HAP-1 (cell line): ENCODE measurements around the gene SUCNR1.

Source experiments
- DNase-seq, 2 experiments: peaks; one replicate each; pipeline ENCODE4 v3.0.0-alpha.2; 2016 to 2020; ENCODE audit warnings: low spot score in 2 of 2
- H3K27me3 ChIP-seq: fragments of 250-450 bp; sonication (Bioruptor Pico); 2 replicates; pipeline ENCODE4 v1.5.1; 2020; ENCODE audit warnings: low read depth, mild to moderate bottlenecking, moderate library complexity
- H3K36me3 ChIP-seq: fragments of 250-450 bp; sonication (Bioruptor Pico); replicated peaks from 2 replicates; pipeline ENCODE4 v1.5.1; 2020; ENCODE audit warnings: mild to moderate bottlenecking
- H3K4me1 ChIP-seq: fragments of 250-450 bp; sonication (Bioruptor Pico); 2 replicates; pipeline ENCODE4 v1.5.1; 2020; ENCODE audit warnings: mild to moderate bottlenecking
- H3K4me3 ChIP-seq: fragments of 250-450 bp; sonication (Bioruptor Pico); 2 replicates; pipeline ENCODE4 v1.5.1; 2020; ENCODE audit warnings: mild to moderate bottlenecking, moderate library complexity
- H3K9me3 ChIP-seq: fragments of 250-450 bp; sonication (Bioruptor Pico); 2 replicates; pipeline ENCODE4 v1.5.1; 2020; ENCODE audit warnings: mild to moderate bottlenecking, moderate library complexity
- in situ Hi-C: fragments of 300-500 bp; cut with MboI; formaldehyde crosslinking; loops from 3 replicates; pipeline ENCODE4 v1.14.3; 2020; ENCODE audit warnings: low sequenced_read_pairs, inconsistent platforms, mixed read lengths

The SUCNR1 gene

DNA sequence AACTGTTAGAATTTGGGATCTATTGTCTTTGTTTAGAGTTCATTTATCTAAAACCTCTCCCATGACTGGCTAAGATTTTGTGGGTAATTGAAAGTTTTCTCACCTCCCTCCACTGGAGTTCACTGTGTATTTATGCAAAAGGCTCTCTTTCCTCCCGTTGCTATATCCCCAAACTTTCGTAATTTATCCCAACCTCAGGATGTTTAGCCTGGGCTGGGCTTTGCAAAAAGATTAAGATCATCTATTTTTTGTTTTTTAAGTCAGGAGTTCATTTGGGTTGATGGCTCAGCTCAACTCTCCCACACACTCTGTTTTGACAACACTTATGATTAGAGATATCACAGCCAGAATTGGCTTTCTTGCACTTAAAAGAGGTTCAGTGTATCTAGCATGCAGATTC, 27.0 kb downstream of the SUCNR1 start:
- Histone ChIP-seq H3K4me1 (no peaks in the 10 kb centered on the region), H3K4me3 (no peak overlapping the region), H3K36me3 (no peaks in the 10 kb centered on the region), H3K9me3 (no peaks in the 10 kb centered on the region), H3K27me3 (no peaks in the 10 kb centered on the region)
- DNase-seq: no peak
- in situ Hi-C loops: no loop called here

DNA sequence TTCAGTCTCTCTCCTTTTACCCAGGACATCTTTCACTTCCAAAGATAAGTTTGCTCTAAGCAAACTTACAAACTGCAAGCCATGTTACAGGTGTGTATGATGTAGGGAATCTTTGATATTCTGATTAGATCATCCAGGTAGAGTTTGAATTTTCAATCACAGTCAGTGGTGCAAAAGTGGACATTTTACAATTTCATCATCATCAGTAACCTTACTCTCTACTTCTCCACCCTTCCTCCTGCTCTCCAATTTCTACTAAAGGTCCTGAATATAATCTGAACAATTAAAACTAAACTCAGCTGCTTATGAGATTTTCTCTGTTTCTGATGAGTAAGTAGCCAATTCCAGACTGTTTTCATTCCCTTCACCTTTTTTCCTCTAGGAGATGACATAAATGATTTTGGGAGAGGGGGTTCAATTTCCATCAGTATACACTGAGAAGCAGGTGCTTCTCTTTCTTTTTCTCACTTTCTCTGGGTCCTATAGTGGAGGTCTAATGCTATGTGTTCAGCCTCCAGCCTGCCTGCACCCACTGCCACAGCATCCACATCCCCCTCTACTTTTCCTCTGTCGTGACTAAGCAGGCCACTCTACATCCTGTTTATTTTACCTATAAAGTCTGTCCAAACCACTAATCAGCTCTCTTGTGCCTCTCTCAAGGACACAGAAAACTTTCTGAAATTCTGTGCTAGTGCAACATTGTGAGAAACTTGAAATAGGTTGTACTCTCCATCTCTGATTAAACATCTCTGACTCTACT, 27.6 kb downstream of the SUCNR1 start:
- H3K4me1 ChIP-seq: no peaks in the 10 kb centered on the region
- H3K27me3 ChIP-seq: no peaks in the 10 kb centered on the region
- no peak overlapping the region for H3K4me3 ChIP-seq
- H3K36me3 ChIP-seq: no peaks in the 10 kb centered on the region
- in situ Hi-C loops: no loop called here
- H3K9me3 ChIP-seq: no peaks in the 10 kb centered on the region
- no peak for DNase-seq

DNA sequence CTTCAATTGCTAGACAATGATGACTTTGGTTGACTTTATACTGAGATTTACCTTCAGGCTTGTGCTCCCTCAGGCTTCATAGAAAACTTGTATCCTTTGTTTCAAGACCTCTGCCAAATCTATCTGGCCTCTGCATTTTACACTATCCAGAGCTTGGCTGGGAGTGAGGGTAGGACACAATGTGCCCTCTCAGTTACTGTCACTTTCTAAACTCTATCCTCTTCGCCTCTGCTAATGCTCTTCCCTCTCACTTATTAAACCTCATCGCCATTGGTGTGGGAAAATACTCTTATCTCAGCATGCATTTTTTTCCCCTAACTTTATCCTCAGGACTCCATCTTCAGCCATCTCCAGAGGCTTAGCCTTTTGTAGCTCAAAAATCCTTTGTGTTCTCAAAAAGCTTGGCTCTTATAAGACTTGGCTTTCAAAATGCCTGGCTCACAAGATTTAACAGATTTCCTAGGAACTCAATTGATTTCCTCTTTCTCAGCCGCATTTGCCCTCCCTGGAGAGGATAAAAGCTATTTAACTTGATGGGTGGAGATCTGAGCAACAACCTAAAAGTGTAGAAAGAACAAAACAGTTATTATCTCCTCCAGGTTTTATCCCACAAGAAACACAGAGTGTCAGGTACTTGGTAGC, 28.3 kb downstream of the SUCNR1 start:
- in situ Hi-C loops: no loop called here
- no peaks in the 10 kb centered on the region for H3K4me1 ChIP-seq
- no peaks in the 10 kb centered on the region for H3K9me3 ChIP-seq
- no peaks in the 10 kb centered on the region for H3K27me3 ChIP-seq
- H3K36me3 ChIP-seq: no peaks in the 10 kb centered on the region
- no peak for DNase-seq
- no peak overlapping the region for H3K4me3 ChIP-seq

DNA sequence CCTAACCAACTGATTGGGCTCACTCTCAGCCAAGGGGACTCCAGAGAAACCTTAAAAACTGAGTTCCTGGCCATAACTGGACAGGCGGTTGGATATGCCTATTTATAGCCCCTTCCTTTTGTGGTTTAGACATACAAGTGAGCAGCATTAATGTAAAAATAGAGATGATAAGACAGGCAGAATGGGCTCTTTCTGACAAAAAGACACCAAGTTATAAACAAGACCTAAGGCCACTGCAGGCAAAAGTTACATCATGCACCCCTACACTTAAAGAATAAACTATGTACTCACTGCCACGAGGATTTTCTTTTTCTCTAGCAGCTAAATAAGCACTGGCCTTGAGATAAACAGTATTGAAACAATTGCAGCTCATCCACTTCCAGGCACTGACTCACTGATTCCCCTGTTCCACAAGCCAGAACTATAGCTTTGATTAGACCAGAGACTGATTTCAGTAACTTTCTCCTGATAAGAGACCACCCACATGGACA, 30.1 kb downstream of the SUCNR1 start:
- no peaks in the 10 kb centered on the region for H3K9me3 ChIP-seq
- in situ Hi-C loops: no loop called here
- H3K4me3 ChIP-seq: no peak overlapping the region
- no peaks in the 10 kb centered on the region for H3K27me3 ChIP-seq
- H3K36me3 ChIP-seq: no peaks in the 10 kb centered on the region
- no peaks in the 10 kb centered on the region for H3K4me1 ChIP-seq
- no peak for DNase-seq

DNA sequence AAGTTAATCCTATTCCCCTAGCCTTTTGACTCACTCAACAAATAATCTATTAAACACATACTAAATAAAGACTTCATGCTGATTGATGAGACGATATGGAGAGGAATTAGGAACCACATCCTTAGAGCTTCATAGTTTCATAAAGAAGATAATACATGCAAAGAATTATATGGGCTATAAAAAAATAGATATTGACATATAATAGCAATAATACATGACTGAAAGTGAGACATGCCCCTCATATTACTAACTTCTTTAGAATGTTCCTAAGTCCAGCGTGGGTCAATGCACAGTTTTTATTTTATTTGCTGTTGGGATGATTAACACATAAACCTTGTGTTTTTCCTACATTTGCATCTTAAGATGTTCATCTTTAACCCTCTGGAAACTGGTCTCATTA, 32.2 kb downstream of the SUCNR1 start:
- H3K36me3 ChIP-seq: no peaks in the 10 kb centered on the region
- H3K27me3 ChIP-seq: no peaks in the 10 kb centered on the region
- H3K4me3 ChIP-seq: no peak overlapping the region
- no peak for DNase-seq
- in situ Hi-C loops: no loop called here
- no peaks in the 10 kb centered on the region for H3K9me3 ChIP-seq
- no peaks in the 10 kb centered on the region for H3K4me1 ChIP-seq

DNA sequence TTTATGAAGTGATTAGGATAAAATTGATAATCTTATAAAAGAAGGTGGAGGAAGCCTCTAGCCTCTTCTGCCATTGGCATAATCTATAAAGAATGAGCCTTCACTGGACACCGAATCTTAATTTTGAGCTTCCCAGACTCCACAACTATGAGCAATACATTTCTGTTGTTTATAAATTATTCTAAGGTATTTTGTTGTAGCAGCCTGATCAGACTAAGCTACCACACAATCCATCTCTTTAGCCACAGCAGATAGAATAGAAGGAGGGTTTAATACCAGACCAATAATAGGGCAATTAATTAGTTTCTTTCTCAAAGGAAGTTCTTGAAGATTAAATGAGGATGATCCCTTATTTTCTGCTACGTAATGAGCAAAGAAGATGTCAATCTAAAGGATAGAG, 33.3 kb downstream of the SUCNR1 start:
- no peak for DNase-seq
- Histone ChIP-seq H3K9me3 (no peaks in the 10 kb centered on the region), H3K4me1 (no peaks in the 10 kb centered on the region), H3K27me3 (no peaks in the 10 kb centered on the region), H3K36me3 (no peaks in the 10 kb centered on the region), H3K4me3 (no peak overlapping the region)
- in situ Hi-C loops: no loop called here

DNA sequence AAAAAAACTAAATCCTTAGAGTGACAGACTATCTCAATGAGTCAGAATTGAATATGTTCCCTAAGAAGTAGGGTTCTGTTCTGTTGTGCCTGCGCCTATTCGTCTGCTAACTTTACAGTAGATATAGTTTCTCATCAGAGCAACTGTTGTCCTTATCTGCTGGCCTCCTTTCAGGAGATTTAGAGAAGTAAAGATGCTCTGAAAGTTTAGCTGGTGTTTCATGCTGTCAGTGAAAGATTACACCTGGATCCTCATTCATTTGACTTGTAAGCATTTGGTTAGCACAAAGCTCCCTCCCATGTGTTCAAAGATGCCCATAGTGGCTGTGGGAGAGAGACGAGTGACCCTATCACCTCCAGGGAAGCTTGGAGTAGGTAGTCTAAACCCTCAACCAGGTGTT, 35.0 kb downstream of the SUCNR1 start:
- Histone ChIP-seq H3K9me3 (no peaks in the 10 kb centered on the region), H3K36me3 (no peaks in the 10 kb centered on the region), H3K4me1 (no peaks in the 10 kb centered on the region), H3K4me3 (no peak overlapping the region), H3K27me3 (no peaks in the 10 kb centered on the region)
- DNase-seq: no peak
- in situ Hi-C loops: no loop called here

DNA sequence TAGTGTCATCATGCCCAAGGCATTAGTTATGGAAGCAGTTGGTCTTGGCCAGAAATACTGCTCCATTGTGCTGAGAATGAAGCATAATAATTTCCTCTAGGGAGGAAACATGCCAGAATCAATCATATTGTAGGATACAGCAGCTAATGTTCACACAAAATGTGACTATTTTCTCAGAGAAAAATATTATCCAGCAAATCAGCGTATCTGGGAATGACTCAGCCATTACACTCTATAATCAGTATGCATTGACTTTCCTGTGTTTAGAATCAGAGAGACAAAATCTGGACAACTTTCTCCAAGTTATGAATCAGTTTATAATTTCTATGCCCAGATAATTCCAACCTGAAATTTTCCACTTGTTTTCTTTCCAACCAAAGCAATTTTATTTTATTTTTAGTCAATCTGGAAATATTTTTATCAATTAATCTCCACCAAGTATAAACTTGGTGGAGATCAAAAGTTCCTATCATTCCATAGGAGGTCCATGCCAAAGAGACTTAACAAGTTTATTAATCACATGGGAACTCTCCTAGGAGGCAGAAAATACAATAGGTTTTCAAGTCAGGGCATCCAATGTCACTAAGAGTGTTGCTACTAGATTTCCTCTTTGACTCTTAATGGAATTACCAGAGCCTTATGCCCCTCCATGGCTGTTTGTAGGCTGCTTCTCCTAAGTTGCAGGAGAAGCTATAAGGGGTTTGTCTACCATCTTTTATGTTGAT, 36.4 kb downstream of the SUCNR1 start:
- no peak for DNase-seq
- H3K9me3 ChIP-seq: no peaks in the 10 kb centered on the region
- H3K4me1 ChIP-seq: no peaks in the 10 kb centered on the region
- in situ Hi-C loops: no loop called here
- no peaks in the 10 kb centered on the region for H3K27me3 ChIP-seq
- no peaks in the 10 kb centered on the region for H3K36me3 ChIP-seq
- no peak overlapping the region for H3K4me3 ChIP-seq

DNA sequence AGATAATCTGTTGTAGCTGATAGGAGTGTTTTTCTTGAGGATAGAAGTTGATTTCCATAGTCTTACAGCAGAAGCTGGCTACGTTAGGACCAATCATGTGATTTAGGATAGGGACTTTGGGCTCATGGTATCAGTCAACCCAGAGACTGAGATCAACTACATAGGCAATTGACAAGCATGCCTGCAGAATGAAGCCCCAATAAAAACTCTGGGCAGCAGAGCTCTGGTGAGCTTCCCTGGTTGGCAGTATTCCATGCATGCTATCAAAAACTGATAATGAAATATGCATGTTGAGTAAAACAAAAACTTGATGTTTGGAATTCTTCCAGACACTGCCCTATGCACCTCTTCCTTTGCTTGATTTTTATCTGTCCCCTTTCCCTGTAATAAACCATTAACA, 38.0 kb downstream of the SUCNR1 start:
- DNase-seq: no peak
- no peaks in the 10 kb centered on the region for H3K9me3 ChIP-seq
- no peaks in the 10 kb centered on the region for H3K4me1 ChIP-seq
- H3K4me3 ChIP-seq: no peak overlapping the region
- in situ Hi-C loops: no loop called here
- H3K27me3 ChIP-seq: no peaks in the 10 kb centered on the region
- H3K36me3 ChIP-seq: no peaks in the 10 kb centered on the region

DNA sequence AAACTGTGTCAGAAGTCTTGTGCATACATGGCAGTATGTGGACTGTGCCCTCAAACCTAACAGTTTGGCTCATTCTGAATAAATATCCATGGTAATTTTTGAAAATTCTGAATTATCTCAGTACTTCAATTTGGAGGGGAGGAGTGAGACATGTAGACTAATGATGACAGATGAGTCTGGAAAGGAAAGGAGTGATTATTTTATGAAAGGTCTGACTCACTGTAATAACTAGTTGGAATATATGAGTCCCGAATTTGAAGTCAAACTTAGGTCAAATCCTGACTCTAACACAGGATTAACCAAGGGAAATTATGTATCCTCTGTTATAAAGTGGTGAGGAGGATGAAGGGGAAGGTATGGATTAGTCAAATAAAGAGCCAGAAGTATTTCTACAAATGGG, 38.6 kb downstream of the SUCNR1 start:
- in situ Hi-C loops: no loop called here
- no peaks in the 10 kb centered on the region for H3K9me3 ChIP-seq
- DNase-seq: no peak
- no peak overlapping the region for H3K4me3 ChIP-seq
- no peaks in the 10 kb centered on the region for H3K36me3 ChIP-seq
- H3K4me1 ChIP-seq: no peaks in the 10 kb centered on the region
- H3K27me3 ChIP-seq: no peaks in the 10 kb centered on the region

DNA sequence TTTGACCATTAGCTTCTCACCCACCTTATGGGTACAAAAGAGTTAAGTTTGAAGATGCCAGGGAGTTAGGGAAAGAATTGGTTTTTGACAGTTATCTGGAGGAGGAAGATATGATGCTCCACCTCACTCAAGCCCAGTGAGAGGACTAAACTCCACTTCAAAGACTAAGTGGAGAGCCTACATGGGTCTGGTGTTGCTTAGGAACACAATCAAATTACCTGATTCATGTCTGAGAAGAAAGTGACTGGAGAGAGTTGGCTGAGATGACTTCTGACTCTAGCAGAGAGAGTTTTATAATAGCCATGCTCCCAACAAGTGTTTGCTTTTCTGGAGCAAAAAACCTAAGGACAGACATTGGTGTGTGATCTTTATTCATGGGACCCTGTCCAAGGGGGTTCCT, 43.3 kb downstream of the SUCNR1 start:
- no peaks in the 10 kb centered on the region for H3K4me1 ChIP-seq
- no peaks in the 10 kb centered on the region for H3K36me3 ChIP-seq
- H3K9me3 ChIP-seq: no peaks in the 10 kb centered on the region
- DNase-seq: no peak
- no peak overlapping the region for H3K4me3 ChIP-seq
- H3K27me3 ChIP-seq: no peaks in the 10 kb centered on the region
- in situ Hi-C loops: no loop called here

DNA sequence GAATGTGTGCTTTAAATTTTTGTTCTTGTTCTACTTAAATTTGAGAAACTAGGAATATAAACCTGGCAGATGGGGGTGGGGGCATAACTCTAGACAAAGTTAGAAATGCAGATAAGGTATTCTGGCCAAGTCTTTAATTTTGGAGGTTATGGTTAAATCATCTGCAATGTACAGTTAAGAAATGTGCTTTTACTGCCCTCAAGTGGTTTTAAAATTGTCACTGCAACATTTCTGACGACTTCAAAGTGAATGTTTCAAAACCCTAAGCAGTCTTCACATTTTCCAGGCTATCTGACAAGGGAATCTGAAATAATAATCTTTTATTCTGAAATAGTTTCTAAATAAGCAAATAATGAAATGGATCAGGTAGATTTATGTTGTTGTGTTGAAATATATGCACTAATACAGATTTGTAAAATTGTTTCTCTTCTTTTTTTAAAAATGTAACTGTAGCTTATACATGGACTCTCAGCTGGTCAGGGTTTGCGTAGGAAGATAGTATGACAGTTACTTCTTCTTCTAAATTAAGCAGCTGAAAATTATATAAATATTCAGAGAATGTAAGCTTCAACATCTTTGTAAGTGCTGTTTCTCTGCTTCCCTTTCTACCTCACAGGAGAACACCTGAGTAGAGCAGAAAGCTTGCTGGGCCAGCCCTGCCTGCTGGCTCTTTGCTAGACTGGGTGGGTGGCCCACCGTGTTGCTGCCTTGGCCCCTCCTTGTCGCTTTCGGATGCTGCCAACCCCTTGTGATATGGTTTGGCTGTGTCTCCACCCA, 45.0 kb downstream of the SUCNR1 start:
- Histone ChIP-seq H3K36me3 (no peaks in the 10 kb centered on the region), H3K27me3 (no peaks in the 10 kb centered on the region), H3K4me1 (no peaks in the 10 kb centered on the region), H3K9me3 (no peaks in the 10 kb centered on the region), H3K4me3 (no peak overlapping the region)
- in situ Hi-C loops: no loop called here
- DNase-seq: peak in 1 of 2 experiments; percentile 49

DNA sequence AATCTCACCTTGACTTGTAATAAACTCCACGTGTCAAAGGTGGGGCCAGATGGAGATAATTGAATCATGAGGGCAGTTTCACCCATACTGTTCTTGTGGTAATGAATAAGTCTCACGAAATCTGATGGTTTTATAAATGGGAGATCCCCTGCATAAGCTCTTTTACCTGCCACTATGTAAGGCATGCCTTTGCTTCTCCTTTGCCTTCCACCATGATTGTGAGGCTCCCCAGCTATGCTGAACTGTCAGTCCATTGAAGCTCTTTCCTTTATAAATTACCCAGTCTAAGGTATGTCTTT, 45.5 kb downstream of the SUCNR1 start:
- Histone ChIP-seq H3K4me1 (no peaks in the 10 kb centered on the region), H3K9me3 (no peaks in the 10 kb centered on the region), H3K4me3 (no peak overlapping the region), H3K27me3 (no peaks in the 10 kb centered on the region), H3K36me3 (no peaks in the 10 kb centered on the region)
- in situ Hi-C loops: no loop called here
- DNase-seq: no peak

DNA sequence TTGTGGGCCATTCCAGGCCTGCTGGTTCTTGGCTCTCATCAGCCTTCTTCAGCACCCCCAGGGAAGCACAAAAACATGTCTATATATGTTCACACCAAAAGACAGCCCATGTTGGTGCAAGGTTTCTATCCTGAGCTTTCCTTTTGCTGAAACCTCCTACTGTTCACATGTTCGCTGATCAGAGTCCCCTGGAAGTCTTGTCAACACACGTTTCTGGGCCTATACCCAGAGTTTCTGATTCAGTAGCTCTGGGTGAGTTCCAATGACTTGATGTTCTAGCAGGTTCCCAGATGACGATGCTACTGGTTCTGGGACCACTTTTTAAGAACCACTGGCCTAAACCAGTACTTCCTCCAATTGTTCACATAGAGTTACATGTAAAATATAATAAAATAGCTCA, 46.0 kb downstream of the SUCNR1 start:
- no peak for DNase-seq
- Histone ChIP-seq H3K27me3 (no peaks in the 10 kb centered on the region), H3K4me1 (no peaks in the 10 kb centered on the region), H3K36me3 (no peaks in the 10 kb centered on the region), H3K4me3 (no peak overlapping the region), H3K9me3 (no peaks in the 10 kb centered on the region)
- in situ Hi-C loops: no loop called here
